H1 (cell line): Measurements from ENCODE around the gene MTO1. TPM values are rescaled to one million over a fixed set of nuclear protein-coding genes. Genes with fewer than 3 reads are reported as not detected.

Source experiments
- CTCF ChIA-PET: fragments of 300-600 bp; sonication (Branson Sonifier 250); formaldehyde crosslinking; loops from one replicate; lab custom pipeline; 2021; ENCODE audit not compliant: partially characterized antibody; lab: Charles Lee
- POLR2A ChIA-PET: fragments of 300-600 bp; sonication (Branson Sonifier 250); formaldehyde crosslinking; loops from one replicate; lab custom pipeline; 2021; ENCODE audit warnings: inconsistent platforms; ENCODE audit not compliant: partially characterized antibody; lab: Charles Lee
- DNase-seq, 2 experiments: peaks; one replicate each; pipeline versions ENCODE4 v3.0.0 to v3.0.0-alpha.2; 2010 to 2022; ENCODE audit warnings: low spot score in 2 of 2, low read depth in 1 of 2, mixed read lengths in 1 of 2
- FAIRE-seq: peaks from 2 replicates; lab custom pipeline; 2011; peaks lifted over from hg19 to GRCh38; lab: Jason Lieb, UNC
- H2AFZ ChIP-seq: 2 replicates; pipeline ENCODE4 v1.8.1; 2012; ENCODE audit warnings: low read length, inconsistent platforms
- H2AK5ac ChIP-seq: 2 replicates; pipeline ENCODE4 v1.6.1; 2013; ENCODE audit warnings: low read depth, low read length
- H2BK120ac ChIP-seq: replicated peaks from 2 replicates; pipeline ENCODE3; 2013; ENCODE audit warnings: low read depth, low read length, inconsistent platforms
- H2BK12ac ChIP-seq: 2 replicates; pipeline ENCODE4 v1.6.1; 2013; ENCODE audit warnings: low read depth, low read length
- H2BK15ac ChIP-seq: 2 replicates; pipeline ENCODE4 v1.6.1; 2013; ENCODE audit warnings: low read length
- H2BK20ac ChIP-seq: 2 replicates; pipeline ENCODE4 v1.6.1; 2013; ENCODE audit warnings: low read length
- H2BK5ac ChIP-seq: 2 replicates; pipeline ENCODE4 v1.6.1; 2013; ENCODE audit warnings: low read depth, low read length
- H3K14ac ChIP-seq: 2 replicates; pipeline ENCODE4 v1.6.1; 2013; ENCODE audit warnings: inconsistent platforms; ENCODE audit not compliant: insufficient read length
- H3K18ac ChIP-seq: 2 replicates; pipeline ENCODE4 v1.6.1; 2013; ENCODE audit warnings: low read length; ENCODE audit errors: extremely low read depth
- H3K23ac ChIP-seq: 2 replicates; pipeline ENCODE4 v1.6.1; 2013; ENCODE audit warnings: inconsistent platforms; ENCODE audit not compliant: insufficient read length
- H3K23me2 ChIP-seq: 2 replicates; pipeline ENCODE4 v1.6.1; 2013; ENCODE audit warnings: low read depth, low read length
- H3K27ac ChIP-seq: 2 replicates; pipeline ENCODE4 v1.6.1; 2011; ENCODE audit warnings: low read depth, low read length, inconsistent platforms
- H3K27me3 ChIP-seq, 4 experiments: replicated peaks in 1 of 4; 1 replicate in 1 of 4; 2 replicates in 3 of 4; pipeline versions ENCODE4 v1.6.1 to v1.8.1; 2011 to 2013; ENCODE audit warnings: low read length in 3 of 4, mild to moderate bottlenecking in 3 of 4, inconsistent platforms in 2 of 4, mixed read lengths in 2 of 4, moderate library complexity in 1 of 4; ENCODE audit not compliant: control insufficient read depth in 3 of 4, insufficient read depth in 3 of 4; ENCODE audit errors: extremely low read depth in 1 of 4
- H3K36me3 ChIP-seq, 4 experiments: 2 replicates each; pipeline versions ENCODE4 v1.6.1 to v1.8.1; 2011 to 2013; ENCODE audit warnings: mild to moderate bottlenecking in 4 of 4, low read length in 3 of 4, moderate library complexity in 2 of 4, control low read depth in 1 of 4, inconsistent platforms in 1 of 4; ENCODE audit not compliant: insufficient read depth in 4 of 4, control insufficient read depth in 2 of 4
- H3K4ac ChIP-seq: replicated peaks from 2 replicates; pipeline ENCODE3; 2013; ENCODE audit warnings: low read length, low read depth, mixed read lengths, inconsistent platforms; ENCODE audit not compliant: insufficient read length
- H3K4me1 ChIP-seq, 4 experiments: replicated peaks in 1 of 4; 1 replicate in 1 of 4; 2 replicates in 3 of 4; pipeline versions ENCODE4 v1.6.1 to v1.8.1; 2011 to 2013; ENCODE audit warnings: low read length in 3 of 4, inconsistent platforms in 2 of 4, mixed read lengths in 1 of 4; ENCODE audit not compliant: insufficient read depth in 4 of 4, control insufficient read depth in 3 of 4
- H3K4me2 ChIP-seq, 2 experiments: 2 replicates each; pipeline versions ENCODE4 v1.6.1 to v1.8.1; 2011 to 2013; ENCODE audit warnings: low read depth in 2 of 2, low read length in 2 of 2, control low read depth in 1 of 2, inconsistent platforms in 1 of 2, mild to moderate bottlenecking in 1 of 2; ENCODE audit not compliant: insufficient read depth in 1 of 2
- H3K4me3 ChIP-seq, 4 experiments: fragments of 200-600, 300-600 bp in 1 of 4; sonication (generic), shearing (Covaris generic), sonication (Bioruptor Twin) in 1 of 4; 2 replicates each; pipeline versions ENCODE4 v1.5.1 to v1.8.1; 2011 to 2016; ENCODE audit warnings: low read length in 4 of 4, low read depth in 3 of 4, control low read depth in 2 of 4, inconsistent platforms in 2 of 4, mild to moderate bottlenecking in 2 of 4, mixed read lengths in 1 of 4, moderate library complexity in 1 of 4; ENCODE audit not compliant: insufficient read depth in 2 of 4; ENCODE audit errors: extremely low read depth in 1 of 4
- H3K56ac ChIP-seq: replicated peaks from 2 replicates; pipeline ENCODE3; 2013; ENCODE audit warnings: low read depth, mild to moderate bottlenecking, mixed read lengths, low read length, inconsistent platforms; ENCODE audit not compliant: insufficient read length
- H3K79me1 ChIP-seq: 2 replicates; pipeline ENCODE4 v1.6.1; 2013; ENCODE audit warnings: low read depth, low read length, control low read depth
- H3K79me2 ChIP-seq, 2 experiments: 2 replicates each; pipeline versions ENCODE4 v1.6.1 to v1.8.1; 2012 to 2013; ENCODE audit warnings: low read length in 2 of 2, mild to moderate bottlenecking in 2 of 2, inconsistent platforms in 1 of 2; ENCODE audit not compliant: insufficient read depth in 2 of 2, control insufficient read depth in 1 of 2
- H3K9ac ChIP-seq, 4 experiments: replicated peaks in 1 of 4; 1 replicate in 1 of 4; 2 replicates in 3 of 4; pipeline versions ENCODE4 v1.6.1 to v1.8.1; 2011 to 2013; ENCODE audit warnings: low read depth in 3 of 4, low read length in 3 of 4, control low read depth in 2 of 4, mild to moderate bottlenecking in 2 of 4, moderate library complexity in 2 of 4, inconsistent platforms in 1 of 4; ENCODE audit errors: extremely low read depth in 1 of 4
- H3K9me3 ChIP-seq, 2 experiments: 2 replicates each; pipeline versions ENCODE4 v1.6.1 to v1.8.1; 2012 to 2013; ENCODE audit warnings: mild to moderate bottlenecking in 2 of 2, moderate library complexity in 2 of 2, control low read depth in 1 of 2, inconsistent platforms in 1 of 2, low read depth in 1 of 2, low read length in 1 of 2, mixed read lengths in 1 of 2; ENCODE audit not compliant: insufficient read depth in 2 of 2
- H4K20me1 ChIP-seq, 2 experiments: replicated peaks in 1 of 2; 2 replicates each; pipeline versions ENCODE3 to v1.8.1; 2011 to 2013; ENCODE audit warnings: inconsistent platforms in 2 of 2, low read length in 2 of 2, mild to moderate bottlenecking in 1 of 2; ENCODE audit not compliant: insufficient read depth in 2 of 2, control insufficient read depth in 1 of 2
- H4K5ac ChIP-seq: 2 replicates; pipeline ENCODE4 v1.6.1; 2013; ENCODE audit warnings: low read length, low read depth, mixed read lengths, inconsistent platforms; ENCODE audit not compliant: insufficient read length
- H4K8ac ChIP-seq: 2 replicates; pipeline ENCODE4 v1.8.0; 2013; ENCODE audit warnings: mild to moderate bottlenecking, moderate library complexity, low read length, inconsistent platforms; ENCODE audit not compliant: insufficient read depth; ENCODE audit errors: extremely low read depth
- H4K91ac ChIP-seq: replicated peaks from 2 replicates; pipeline ENCODE3; 2013; ENCODE audit warnings: low read length, mixed read lengths, inconsistent platforms; ENCODE audit not compliant: insufficient read length
- CTBP2 ChIP-seq: IDR thresholded peaks from 2 replicates; pipeline ENCODE4 v1.7.0; 2011; ENCODE audit warnings: borderline replicate concordance, mild to moderate bottlenecking, moderate library complexity, mixed read lengths, low read length; ENCODE audit not compliant: insufficient read depth, insufficient read length
- HDAC6 ChIP-seq: IDR thresholded peaks from one replicate; pipeline ENCODE4 v1.7.1; 2012; ENCODE audit warnings: low read depth, mild to moderate bottlenecking, inconsistent platforms, low read length, moderate library complexity
- KDM4A ChIP-seq: IDR thresholded peaks from one replicate; pipeline ENCODE4 v1.7.1; 2012; ENCODE audit warnings: low read depth, mild to moderate bottlenecking, moderate library complexity, low read length, inconsistent platforms; ENCODE audit not compliant: severe bottlenecking
- WGBS, 2 experiments: shearing (Covaris generic) in 1 of 2; methylation state at CpG; one replicate each; pipeline versions ENCODE4 v1.1.6 to v1.1.7; 2013 to 2015; ENCODE audit warnings: low lambda C conversion rate in 2 of 2, mixed read lengths in 2 of 2, inconsistent platforms in 1 of 2, low coverage in 1 of 2, missing lambda C conversion rate in 1 of 2; ENCODE audit not compliant: insufficient replicate concordance in 2 of 2, insufficient coverage in 1 of 2, insufficient read length in 1 of 2; ENCODE audit errors: extremely low coverage in 1 of 2, missing lambda C conversion rate in 1 of 2; 5-methylcytosine and 5-hydroxymethylcytosine counted together
- polyA plus RNA-seq, 7 experiments: library from polyadenylated mRNA; depleted of rRNA in 3 of 7; stranded (reverse) in 5 of 7; unstranded in 2 of 7; fragments of >200 nt in 5 of 7; fragments of 200-250 nt in 2 of 7; gene quantifications; 1 replicate in 5 of 7; 2 replicates in 1 of 7; 4 replicates in 1 of 7; pipeline versions ENCODE4 v1.2.1 to v1.2.3, GENCODE V29; 2011 to 2013; ENCODE audit warnings: missing spikeins in 2 of 7, mixed read lengths in 2 of 7
- total RNA-seq: library from RNA; stranded (reverse); fragmentation: NEBNext Ultra II Directional; extraction: Animal tissue kit (Norgen Biotek cat#: 25700); gene quantifications from 2 replicates; pipeline ENCODE4 v1.2.1, GENCODE V29; 2021

MTO1 gene
- total and polyA plus RNA-seq, 2 of the 8 experiments (the other 6 are each of a cell fraction or from before 2014, with no cell fraction given): 20.9 to 31.6 TPM

- no peak overlapping the region for H2BK15ac ChIP-seq
- H3K4me2 ChIP-seq: no peak overlapping the region
- POLR2A ChIA-PET: interaction anchor here (0.8 to 2.8 kb wide), 5 partner anchors 18 to 50 kb away, joined by 3 to 11 read pairs (median 10); no protein-coding TSS in a partner anchor
- H2AK5ac ChIP-seq: no peak overlapping the region
- no peak overlapping the region for H2BK120ac ChIP-seq
- no peak overlapping the region for H3K9ac ChIP-seq
- H3K36me3 ChIP-seq: no peaks in the 10 kb centered on the region
- H3K27me3 ChIP-seq: no peaks in the 10 kb centered on the region
- H2BK12ac ChIP-seq: no peak overlapping the region
- no peak overlapping the region for H3K4ac ChIP-seq
- no peaks in the 10 kb centered on the region for H3K9me3 ChIP-seq
- no peak overlapping the region for H2BK20ac ChIP-seq
- no peaks in the 10 kb centered on the region for H3K4me1 ChIP-seq
- no peak overlapping the region for H4K91ac ChIP-seq
- H4K5ac ChIP-seq: no peak overlapping the region
- no peak overlapping the region for H3K18ac ChIP-seq
- 82% methylated on average over 3 of the region's 3 CpGs; no CpG with 5 or more reads in 1 of the 2 experiments for WGBS, 2 experiments
- FAIRE-seq (no peak), DNase-seq (no peak)
- no peak overlapping the region for H2AFZ ChIP-seq
- no peak overlapping the region for H3K23ac ChIP-seq
- no peak overlapping the region for H3K56ac ChIP-seq
- no peaks in the 10 kb centered on the region for H3K79me1 ChIP-seq
- no peak overlapping the region for H3K4me3 ChIP-seq
- no peaks in the 10 kb centered on the region for H3K79me2 ChIP-seq
- no peak overlapping the region for H3K14ac ChIP-seq
- no peak overlapping the region for H4K8ac ChIP-seq
- CTCF ChIA-PET: interaction anchor here (0.7 to 2.3 kb wide), 3 partner anchors 21 to 115 kb away, joined by 3 to 8 read pairs (median 3); no protein-coding TSS in a partner anchor
- no peaks in the 10 kb centered on the region for H3K23me2 ChIP-seq
- no peak overlapping the region for H3K27ac ChIP-seq
- H4K20me1 ChIP-seq: no peaks in the 10 kb centered on the region
- no peak overlapping the region for H2BK5ac ChIP-seq
- TF ChIP-seq HDAC6: no peak
- no peak for TF ChIP-seq CTBP2
- no peak for TF ChIP-seq KDM4A
These were observed 76.1 kb downstream of the MTO1 start for GRCh38 chr6:73537677-73538076.
